ENCODE data around the gene INVS.

DNA sequence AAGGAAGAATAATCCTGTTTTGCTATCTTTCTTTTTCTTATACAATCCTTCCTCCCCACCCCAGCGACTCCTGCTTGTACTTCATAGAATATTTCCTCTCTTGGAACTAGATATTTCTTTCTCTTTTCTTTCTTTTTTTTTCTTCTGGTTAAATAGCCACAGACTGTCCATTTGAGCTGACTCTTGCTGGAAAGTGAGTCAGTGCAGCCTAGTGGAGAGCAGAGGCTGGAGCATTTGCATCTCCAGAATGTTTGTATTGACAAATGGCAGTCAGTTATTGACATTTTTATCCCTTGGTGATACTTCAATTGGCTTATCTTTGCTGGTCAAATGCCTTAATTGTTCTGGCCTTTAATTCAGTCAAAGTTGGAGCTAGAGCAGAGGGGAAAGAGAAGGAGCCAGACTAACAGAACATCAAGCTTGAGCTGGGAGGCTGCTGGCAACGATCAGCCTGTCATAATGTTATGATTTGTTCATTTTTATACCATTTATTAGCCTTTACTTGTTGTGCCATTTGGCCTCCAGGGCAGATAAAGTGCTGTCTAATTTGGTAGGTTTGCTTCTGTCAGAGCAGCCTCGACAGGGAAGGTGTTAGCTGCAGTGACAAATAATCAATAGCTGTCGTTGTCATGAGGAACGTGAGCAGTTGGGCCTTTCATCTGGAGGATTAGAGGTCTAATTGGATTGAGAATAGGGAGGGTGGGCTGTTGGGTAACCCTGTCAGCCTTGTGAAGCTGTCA is 69.0 kb downstream of the INVS start:
- TF ChIP-seq, protein P1, sequence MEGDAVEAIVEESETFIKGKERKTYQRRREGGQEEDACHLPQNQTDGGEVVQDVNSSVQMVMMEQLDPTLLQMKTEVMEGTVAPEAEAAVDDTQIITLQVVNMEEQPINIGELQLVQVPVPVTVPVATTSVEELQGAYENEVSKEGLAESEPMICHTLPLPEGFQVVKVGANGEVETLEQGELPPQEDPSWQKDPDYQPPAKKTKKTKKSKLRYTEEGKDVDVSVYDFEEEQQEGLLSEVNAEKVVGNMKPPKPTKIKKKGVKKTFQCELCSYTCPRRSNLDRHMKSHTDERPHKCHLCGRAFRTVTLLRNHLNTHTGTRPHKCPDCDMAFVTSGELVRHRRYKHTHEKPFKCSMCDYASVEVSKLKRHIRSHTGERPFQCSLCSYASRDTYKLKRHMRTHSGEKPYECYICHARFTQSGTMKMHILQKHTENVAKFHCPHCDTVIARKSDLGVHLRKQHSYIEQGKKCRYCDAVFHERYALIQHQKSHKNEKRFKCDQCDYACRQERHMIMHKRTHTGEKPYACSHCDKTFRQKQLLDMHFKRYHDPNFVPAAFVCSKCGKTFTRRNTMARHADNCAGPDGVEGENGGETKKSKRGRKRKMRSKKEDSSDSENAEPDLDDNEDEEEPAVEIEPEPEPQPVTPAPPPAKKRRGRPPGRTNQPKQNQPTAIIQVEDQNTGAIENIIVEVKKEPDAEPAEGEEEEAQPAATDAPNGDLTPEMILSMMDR (IDR thresholded peaks at IDR 0.05 in 4 of 5, conservative IDR thresholded peaks at IDR 0.05 in 1 of 5): no peak
- no peak for TF ChIP-seq POLR2A (IDR thresholded peaks at IDR 0.05)
